ENCODE results near the gene NUMA1.

The NUMA1 gene

DNA sequence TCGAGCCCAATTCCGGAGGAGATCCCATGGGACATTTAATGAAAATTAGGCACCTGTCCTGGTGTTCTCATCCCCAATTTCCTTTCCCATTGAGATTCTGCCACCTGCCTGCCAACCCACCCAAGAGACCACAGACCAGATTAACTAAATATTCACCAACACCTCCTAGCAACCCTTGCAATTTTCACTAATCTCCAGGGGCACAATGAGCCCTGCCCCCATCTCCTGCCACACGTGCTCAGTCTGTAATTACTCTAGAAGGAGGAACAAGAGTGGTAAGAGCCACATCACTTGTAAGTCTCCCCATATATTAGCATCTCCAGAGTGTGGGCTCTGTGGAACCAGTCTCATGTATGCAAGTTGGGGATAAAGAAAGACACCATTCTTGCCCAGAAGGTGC lies 43.7 kb downstream of the NUMA1 start:
- no peak overlapping the region for H3K9ac ChIP-seq (ENCODE audit: low read length)
- peaks cover 41% of the 10 kb centered on the region for H3K4me1 ChIP-seq (ENCODE audit: control insufficient read depth, insufficient read depth, low read length)
- H3K27me3 ChIP-seq (replicated peaks; ENCODE audit: control insufficient read depth, insufficient read depth, low read length): no peaks in the 10 kb centered on the region
- no peaks in the 10 kb centered on the region for H3K9me3 ChIP-seq (ENCODE audit: control insufficient read depth, low read length)
- DNase-seq (ENCODE audit: low read depth): no peak
- H3K36me3 ChIP-seq (ENCODE audit: control insufficient read depth, insufficient read depth, low read length, severe bottlenecking): peaks cover 31% of the 10 kb centered on the region
- H3K4me3 ChIP-seq (ENCODE audit: low read length): no peak overlapping the region

DNA sequence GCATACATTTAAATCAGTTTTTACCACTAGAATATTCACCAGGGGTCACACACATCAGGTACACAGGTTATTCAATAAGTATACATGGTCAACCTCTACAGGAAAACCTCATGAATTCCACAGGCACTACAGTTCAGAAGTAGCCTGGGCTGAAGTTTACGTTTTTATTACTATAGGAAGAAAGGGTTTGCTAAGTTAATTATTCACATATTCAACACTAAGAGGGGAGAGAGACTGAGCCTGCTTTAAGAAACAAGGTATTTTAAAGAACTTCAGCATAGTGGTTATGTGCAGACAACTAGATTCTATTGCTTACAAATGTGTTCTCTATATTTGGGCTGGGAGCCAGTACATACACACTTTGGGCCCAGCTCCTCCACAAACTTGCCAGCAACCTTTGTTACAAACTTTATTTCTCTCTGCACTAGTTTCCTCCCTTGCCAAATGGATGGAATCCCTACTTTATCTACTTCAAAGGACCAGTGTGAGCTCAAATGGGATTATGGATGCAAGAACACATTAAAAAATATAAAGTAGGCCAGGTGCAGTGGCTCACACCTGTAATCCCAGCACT lies 49.8 kb downstream of the NUMA1 start:
- H3K27me3 ChIP-seq (replicated peaks; ENCODE audit: control insufficient read depth, insufficient read depth, low read length): no peaks in the 10 kb centered on the region
- DNase-seq (ENCODE audit: low read depth): no peak
- H3K36me3 ChIP-seq (ENCODE audit: control insufficient read depth, insufficient read depth, low read length, severe bottlenecking): peaks cover 84% of the 10 kb centered on the region
- no peak overlapping the region for H3K4me3 ChIP-seq (ENCODE audit: low read length)
- peaks cover 17% of the 10 kb centered on the region for H3K4me1 ChIP-seq (ENCODE audit: control insufficient read depth, insufficient read depth, low read length)
- H3K9ac ChIP-seq (ENCODE audit: low read length): no peak overlapping the region
- H3K9me3 ChIP-seq (ENCODE audit: control insufficient read depth, low read length): no peaks in the 10 kb centered on the region

DNA sequence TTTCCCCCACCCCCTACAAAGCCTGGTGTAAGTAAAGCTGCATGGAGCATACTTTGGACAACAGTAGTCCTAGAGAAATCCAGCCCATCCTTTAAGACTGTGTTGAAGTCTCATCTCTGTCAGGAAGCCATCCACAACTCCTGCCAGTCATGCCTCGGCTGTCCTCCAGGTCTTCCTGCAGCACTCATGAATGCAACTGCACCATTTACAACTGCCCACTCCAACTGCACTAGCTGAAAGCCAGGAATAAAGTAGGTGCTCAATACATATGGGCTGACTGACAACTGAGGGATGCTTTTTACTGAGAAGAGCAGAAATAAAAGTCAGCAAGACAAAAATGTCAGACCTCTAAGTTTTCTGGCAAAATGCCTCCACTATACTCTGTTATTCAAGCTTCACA lies 54.3 kb downstream of the NUMA1 start:
- H3K9me3 ChIP-seq (ENCODE audit: control insufficient read depth, low read length): no peaks in the 10 kb centered on the region
- DNase-seq (ENCODE audit: low read depth): no peak
- peaks cover 22% of the 10 kb centered on the region for H3K4me1 ChIP-seq (ENCODE audit: control insufficient read depth, insufficient read depth, low read length)
- H3K9ac ChIP-seq (ENCODE audit: low read length): peak overlapping the region; percentile 60
- H3K4me3 ChIP-seq (ENCODE audit: low read length): no peak overlapping the region
- H3K36me3 ChIP-seq (ENCODE audit: control insufficient read depth, insufficient read depth, low read length, severe bottlenecking): peaks cover 83% of the 10 kb centered on the region
- H3K27me3 ChIP-seq (replicated peaks; ENCODE audit: control insufficient read depth, insufficient read depth, low read length): no peaks in the 10 kb centered on the region

DNA sequence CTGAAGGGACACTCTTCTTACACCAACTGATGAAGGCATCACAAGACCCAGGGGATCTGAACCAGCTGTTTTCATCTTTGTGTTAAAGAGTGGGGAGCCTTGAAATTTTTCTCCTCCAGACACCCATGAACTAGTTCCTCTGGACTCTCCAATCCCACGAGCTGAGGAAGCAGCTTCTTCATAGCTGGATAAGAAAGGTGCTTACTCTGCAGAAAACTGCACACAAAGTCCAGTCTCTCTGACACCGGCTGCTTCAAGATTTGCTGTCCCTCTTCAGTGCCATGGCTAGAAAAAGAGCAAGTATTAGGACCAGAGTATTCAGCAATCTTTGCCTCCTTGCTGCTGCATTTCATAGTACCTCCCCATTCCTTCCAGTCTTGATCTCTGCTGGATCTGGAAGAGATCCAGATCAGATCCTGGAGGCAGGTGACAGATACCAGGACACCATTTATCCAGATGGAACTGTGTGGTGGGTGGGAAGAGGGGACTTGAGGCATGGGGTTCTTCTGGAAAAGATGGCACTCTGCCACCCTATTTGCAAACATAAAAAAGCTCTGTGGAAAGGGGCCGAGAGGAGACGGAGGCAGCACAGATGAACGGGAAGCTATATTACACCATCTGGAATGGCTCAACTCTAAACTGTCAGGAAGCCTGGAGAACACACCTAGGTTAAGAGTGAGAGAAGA lies 56.1 kb downstream of the NUMA1 start:
- H3K4me1 ChIP-seq (ENCODE audit: control insufficient read depth, insufficient read depth, low read length): peaks cover 16% of the 10 kb centered on the region
- no peak overlapping the region for H3K4me3 ChIP-seq (ENCODE audit: low read length)
- H3K9me3 ChIP-seq (ENCODE audit: control insufficient read depth, low read length): no peaks in the 10 kb centered on the region
- peaks cover 86% of the 10 kb centered on the region for H3K36me3 ChIP-seq (ENCODE audit: control insufficient read depth, insufficient read depth, low read length, severe bottlenecking)
- DNase-seq (ENCODE audit: low read depth): no peak
- H3K27me3 ChIP-seq (replicated peaks; ENCODE audit: control insufficient read depth, insufficient read depth, low read length): no peaks in the 10 kb centered on the region
- H3K9ac ChIP-seq (ENCODE audit: low read length): peak overlapping the region; percentile 60

DNA sequence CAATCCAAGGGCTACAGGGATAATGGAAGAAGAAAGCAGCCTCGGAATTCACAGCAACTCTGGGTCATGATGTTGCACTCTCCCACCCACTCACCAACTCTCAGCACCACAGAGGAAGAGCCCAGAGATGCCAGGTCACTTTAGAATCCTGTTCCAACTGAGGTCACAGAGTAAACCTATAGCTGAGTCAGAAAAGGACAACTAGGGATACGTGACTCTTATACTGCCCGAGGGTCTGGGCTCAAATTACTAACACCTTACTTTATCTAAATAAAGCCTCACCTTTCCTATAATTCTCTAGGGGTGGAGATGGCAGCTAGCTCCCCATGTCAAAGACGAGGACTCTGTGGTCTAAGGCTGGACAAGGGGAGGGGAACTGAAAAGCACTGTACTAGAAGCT lies 57.0 kb downstream of the NUMA1 start:
- no peak for DNase-seq (ENCODE audit: low read depth)
- Histone ChIP-seq H3K4me1 (ENCODE audit: control insufficient read depth, insufficient read depth, low read length) (peaks cover 16% of the 10 kb centered on the region), H3K4me3 (ENCODE audit: low read length) (no peak overlapping the region), H3K27me3 (replicated peaks; ENCODE audit: control insufficient read depth, insufficient read depth, low read length) (no peaks in the 10 kb centered on the region), H3K9me3 (ENCODE audit: control insufficient read depth, low read length) (no peaks in the 10 kb centered on the region), H3K9ac (ENCODE audit: low read length) (no peak overlapping the region), H3K36me3 (ENCODE audit: control insufficient read depth, insufficient read depth, low read length, severe bottlenecking) (peaks cover 86% of the 10 kb centered on the region)

DNA sequence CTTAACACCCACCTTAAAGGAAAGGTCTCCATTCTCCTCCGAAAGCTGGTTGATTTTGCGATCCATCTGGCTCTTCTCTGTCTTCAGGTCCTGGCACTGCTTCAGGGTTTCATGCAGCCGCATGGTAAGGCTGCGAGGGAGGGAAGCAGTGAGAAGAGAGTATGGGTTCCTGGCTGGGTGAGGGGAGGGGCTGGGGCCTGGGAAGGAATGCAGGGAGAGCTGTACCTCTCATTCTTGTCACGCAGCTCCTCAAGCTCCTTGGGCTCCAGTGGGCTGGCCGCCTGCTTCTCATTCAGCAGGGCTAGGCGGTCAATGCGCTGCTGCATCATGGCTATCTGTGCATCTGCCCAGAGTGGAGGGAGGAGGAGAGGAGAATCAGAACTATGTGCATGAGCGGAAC lies 62.2 kb downstream of the NUMA1 start:
- Histone ChIP-seq H3K27me3 (replicated peaks; ENCODE audit: control insufficient read depth, insufficient read depth, low read length) (no peaks in the 10 kb centered on the region), H3K9me3 (ENCODE audit: control insufficient read depth, low read length) (no peaks in the 10 kb centered on the region), H3K9ac (ENCODE audit: low read length) (no peak overlapping the region), H3K36me3 (ENCODE audit: control insufficient read depth, insufficient read depth, low read length, severe bottlenecking) (peaks cover 100% of the 10 kb centered on the region), H3K4me3 (ENCODE audit: low read length) (no peak overlapping the region), H3K4me1 (ENCODE audit: control insufficient read depth, insufficient read depth, low read length) (peaks cover 17% of the 10 kb centered on the region)
- DNase-seq (ENCODE audit: low read depth): no peak

DNA sequence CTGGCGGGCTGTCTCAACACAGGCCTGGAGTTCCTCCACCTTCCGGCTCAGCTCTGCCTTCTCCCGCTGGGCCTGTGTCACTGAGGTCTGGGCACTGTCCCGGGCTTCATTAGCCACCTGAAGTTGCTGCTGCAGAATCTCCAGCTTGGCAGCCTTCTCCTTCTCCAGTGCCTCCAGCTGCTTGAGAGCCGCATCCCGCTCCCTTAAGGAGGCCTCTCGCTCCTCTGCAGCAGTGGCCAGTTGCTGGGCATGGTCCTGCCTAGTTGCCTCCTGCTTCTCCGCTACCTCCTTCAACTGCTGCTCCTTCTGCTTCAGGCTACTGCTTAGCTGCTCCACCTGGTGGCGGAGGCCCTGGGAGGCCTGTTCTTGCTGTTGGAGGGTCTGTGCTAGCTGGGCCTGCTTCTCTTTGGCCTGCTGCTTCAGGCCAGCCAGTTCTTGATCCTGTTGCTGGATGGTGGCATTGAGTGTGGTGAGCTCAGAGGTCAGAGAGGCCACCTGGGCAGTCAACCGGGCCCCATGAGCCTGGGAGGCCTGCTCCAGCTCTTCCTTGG lies 64.8 kb downstream of the NUMA1 start:
- H3K27me3 ChIP-seq (replicated peaks; ENCODE audit: control insufficient read depth, insufficient read depth, low read length): no peaks in the 10 kb centered on the region
- no peak for DNase-seq (ENCODE audit: low read depth)
- H3K9me3 ChIP-seq (ENCODE audit: control insufficient read depth, low read length): no peaks in the 10 kb centered on the region
- no peak overlapping the region for H3K4me3 ChIP-seq (ENCODE audit: low read length)
- peaks cover 96% of the 10 kb centered on the region for H3K36me3 ChIP-seq (ENCODE audit: control insufficient read depth, insufficient read depth, low read length, severe bottlenecking)
- H3K9ac ChIP-seq (ENCODE audit: low read length): no peak overlapping the region
- H3K4me1 ChIP-seq (ENCODE audit: control insufficient read depth, insufficient read depth, low read length): peaks cover 35% of the 10 kb centered on the region

DNA sequence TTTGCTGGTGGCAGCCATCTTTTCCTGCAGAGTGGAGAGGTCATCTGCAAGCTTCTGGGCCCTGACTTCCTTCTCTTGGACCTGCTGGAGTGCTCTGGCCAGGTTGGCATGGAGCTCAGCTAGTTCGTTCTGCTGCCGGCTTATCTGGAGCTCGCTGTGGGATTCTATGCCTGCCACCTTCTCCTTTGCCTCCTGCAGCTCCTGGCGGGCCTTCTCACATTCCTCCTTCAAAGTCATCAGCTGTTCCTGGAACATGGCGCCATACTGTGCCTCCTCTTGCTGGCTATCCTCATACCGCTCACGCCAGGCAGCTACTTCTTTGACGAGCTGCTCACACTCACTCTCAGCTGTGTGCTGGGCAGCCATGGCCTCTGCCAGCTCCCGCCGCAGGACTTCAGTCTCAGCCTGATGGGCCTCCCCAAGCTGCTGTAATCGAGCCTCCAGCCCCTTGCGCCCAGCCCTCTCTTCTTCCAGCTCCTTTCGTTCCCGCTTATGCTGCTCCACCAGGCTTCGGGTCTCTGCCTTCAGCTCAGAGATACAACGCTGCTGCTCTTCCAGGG lies 65.5 kb downstream of the NUMA1 start:
- Histone ChIP-seq H3K4me3 (ENCODE audit: low read length) (no peak overlapping the region), H3K36me3 (ENCODE audit: control insufficient read depth, insufficient read depth, low read length, severe bottlenecking) (peaks cover 96% of the 10 kb centered on the region), H3K9me3 (ENCODE audit: control insufficient read depth, low read length) (no peaks in the 10 kb centered on the region), H3K27me3 (replicated peaks; ENCODE audit: control insufficient read depth, insufficient read depth, low read length) (no peaks in the 10 kb centered on the region), H3K9ac (ENCODE audit: low read length) (no peak overlapping the region), H3K4me1 (ENCODE audit: control insufficient read depth, insufficient read depth, low read length) (peaks cover 38% of the 10 kb centered on the region)
- DNase-seq (ENCODE audit: low read depth): no peak

DNA sequence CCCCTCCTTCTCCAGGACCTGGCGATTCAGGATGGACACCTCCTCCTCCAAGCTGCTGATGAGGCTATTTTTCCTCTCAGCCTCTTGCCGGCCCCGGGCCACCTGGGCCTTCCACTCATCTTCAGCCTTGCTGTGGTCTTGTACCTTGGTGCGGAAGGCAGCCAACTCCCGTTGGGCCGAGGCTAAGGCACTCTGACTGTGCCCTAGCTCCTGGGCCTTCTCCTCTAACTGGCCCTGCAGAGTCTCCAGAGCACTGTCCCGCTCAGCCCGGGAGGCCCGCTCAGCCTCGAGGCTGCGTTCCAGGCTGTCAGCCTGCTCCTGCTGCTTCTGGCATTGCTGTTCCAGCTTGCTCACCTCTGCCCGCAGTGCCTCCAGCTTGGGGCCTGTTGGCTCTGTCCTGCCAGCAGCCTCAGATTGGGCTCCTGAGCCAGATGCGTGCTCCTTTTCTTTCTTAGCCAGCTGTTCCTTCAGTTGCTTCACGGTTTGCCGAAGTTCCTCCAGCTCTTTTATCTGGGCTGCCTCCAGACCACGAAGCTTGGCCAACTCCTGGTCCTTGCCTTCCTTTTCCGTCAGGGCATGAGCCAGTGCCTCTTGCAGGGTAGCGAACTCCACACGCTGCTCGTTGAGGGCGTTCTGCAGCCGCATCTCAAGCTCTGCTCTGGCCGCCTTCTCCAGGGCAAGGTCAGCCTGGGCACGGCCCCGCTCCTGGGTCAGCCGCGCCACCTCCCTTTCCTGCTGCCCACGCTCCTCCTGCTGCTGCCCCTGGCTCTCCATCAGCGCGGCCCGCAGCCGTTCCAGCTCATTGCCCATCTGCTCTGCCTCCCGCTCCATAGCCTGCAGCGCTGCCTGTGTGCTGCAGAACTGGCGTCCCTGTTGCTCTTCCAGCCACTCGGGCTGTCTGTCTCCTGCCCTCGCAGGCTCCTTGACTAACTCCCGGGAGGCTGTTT lies 66.3 kb downstream of the NUMA1 start:
- Histone ChIP-seq H3K4me1 (ENCODE audit: control insufficient read depth, insufficient read depth, low read length) (peaks cover 38% of the 10 kb centered on the region), H3K27me3 (replicated peaks; ENCODE audit: control insufficient read depth, insufficient read depth, low read length) (no peaks in the 10 kb centered on the region), H3K4me3 (ENCODE audit: low read length) (no peak overlapping the region), H3K36me3 (ENCODE audit: control insufficient read depth, insufficient read depth, low read length, severe bottlenecking) (peaks cover 95% of the 10 kb centered on the region), H3K9ac (ENCODE audit: low read length) (peak overlapping the region; percentile 28), H3K9me3 (ENCODE audit: control insufficient read depth, low read length) (no peaks in the 10 kb centered on the region)
- no peak for DNase-seq (ENCODE audit: low read depth)

DNA sequence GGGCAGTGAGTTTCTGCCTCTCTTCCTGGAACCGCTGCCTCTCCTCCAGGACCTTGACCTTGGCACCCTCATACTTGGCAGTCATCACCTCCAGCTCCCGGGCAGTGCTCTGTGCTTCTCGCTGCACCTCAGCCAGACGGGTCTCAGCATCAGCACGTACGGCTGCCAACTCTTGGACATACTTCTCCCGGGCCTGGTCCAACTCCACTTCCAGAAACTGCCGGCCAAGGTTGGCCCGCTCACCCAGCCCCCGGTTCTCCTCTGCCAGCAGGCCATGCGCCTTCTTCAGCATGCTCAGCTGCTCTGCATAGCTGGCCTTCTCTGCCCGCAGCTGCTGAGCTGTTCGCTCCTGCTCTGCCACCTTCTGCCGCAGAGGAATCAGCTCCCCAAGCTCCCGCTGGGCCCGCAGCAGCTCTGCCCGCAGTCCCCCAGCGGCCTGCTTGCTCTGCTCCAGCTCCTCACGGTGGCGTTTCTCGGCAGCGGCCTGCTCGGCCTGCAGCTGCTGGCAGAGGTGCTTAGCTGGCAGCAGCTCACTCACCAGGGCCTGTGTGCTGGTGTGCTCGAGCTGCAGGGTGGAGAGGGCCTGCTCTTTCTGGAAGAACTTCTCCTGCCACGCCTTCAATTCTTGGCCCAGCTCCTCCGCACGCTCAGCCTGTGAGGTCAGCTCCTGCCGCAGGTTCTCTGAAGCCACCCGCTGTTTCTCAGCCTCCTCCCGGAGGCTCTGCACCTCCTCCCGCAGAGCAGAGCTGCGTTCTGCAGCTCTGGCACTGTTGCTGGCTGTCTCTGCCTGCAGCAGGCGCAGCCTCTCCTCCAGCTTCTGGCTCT lies 67.2 kb downstream of the NUMA1 start:
- H3K27me3 ChIP-seq (replicated peaks; ENCODE audit: control insufficient read depth, insufficient read depth, low read length): no peaks in the 10 kb centered on the region
- no peak overlapping the region for H3K4me3 ChIP-seq (ENCODE audit: low read length)
- H3K9ac ChIP-seq (ENCODE audit: low read length): peak overlapping the region; percentile 28
- H3K9me3 ChIP-seq (ENCODE audit: control insufficient read depth, low read length): no peaks in the 10 kb centered on the region
- peaks cover 38% of the 10 kb centered on the region for H3K4me1 ChIP-seq (ENCODE audit: control insufficient read depth, insufficient read depth, low read length)
- DNase-seq (ENCODE audit: low read depth): no peak
- peaks cover 94% of the 10 kb centered on the region for H3K36me3 ChIP-seq (ENCODE audit: control insufficient read depth, insufficient read depth, low read length, severe bottlenecking)
